H1 (cell line): ENCODE results near the gene GTF3C5.

Experiments used
- CHD1 ChIP-seq: IDR thresholded peaks from 2 replicates; pipeline ENCODE4 v1.6.1; 2012; ENCODE audit warnings: low read depth, low read length, improper control_type of control experiment
- EZH2 ChIP-seq: fragments of 200-600 bp; sonication (generic); IDR thresholded peaks from 2 replicates; pipeline ENCODE4 v1.7.1; 2012; ENCODE audit warnings: low read depth, mild to moderate bottlenecking, moderate library complexity, low read length, inconsistent platforms; ENCODE audit not compliant: severe bottlenecking
- FOSL1 ChIP-seq: IDR thresholded peaks from 2 replicates; pipeline ENCODE4 v1.6.1; 2011; ENCODE audit warnings: mild to moderate bottlenecking, low read depth, low read length, moderate library complexity; ENCODE audit not compliant: insufficient read depth
- HDAC6 ChIP-seq: IDR thresholded peaks from one replicate; pipeline ENCODE4 v1.7.1; 2012; ENCODE audit warnings: low read depth, mild to moderate bottlenecking, inconsistent platforms, low read length, moderate library complexity
- POLR2A ChIP-seq, 2 experiments: IDR thresholded peaks; 1 replicate in 1 of 2; 2 replicates in 1 of 2; pipeline ENCODE4 v1.6.1; 2011; ENCODE audit warnings: low read depth in 2 of 2, low read length in 2 of 2, mild to moderate bottlenecking in 2 of 2; ENCODE audit errors: control extremely low read depth in 1 of 2
- POLR2AphosphoS5 ChIP-seq: IDR thresholded peaks from 2 replicates; pipeline ENCODE4 v1.6.1; 2011; ENCODE audit warnings: low read depth, low read length
- SIN3A ChIP-seq, 2 experiments: IDR thresholded peaks in 1 of 2; conservative IDR thresholded peaks in 1 of 2; 2 replicates each; pipeline ENCODE4 v1.6.1; 2011 to 2012; ENCODE audit warnings: low read length in 2 of 2, improper control_type of control experiment in 1 of 2, low read depth in 1 of 2, mild to moderate bottlenecking in 1 of 2
- TEAD4 ChIP-seq: IDR thresholded peaks from 2 replicates; pipeline ENCODE4 v1.6.1; 2012; ENCODE audit warnings: low read depth, low read length, inconsistent platforms, mixed read lengths
- ZNF274 ChIP-seq: IDR thresholded peaks from 2 replicates; pipeline ENCODE4 v1.7.0; 2012; ENCODE audit warnings: low read length, borderline replicate concordance; ENCODE audit errors: extremely low read depth
- TF ChIP-seq, protein P1 (sequence below), 3 experiments: IDR thresholded peaks; 1 replicate in 2 of 3; 2 replicates in 1 of 3; pipeline versions ENCODE4 v1.5.1 to v1.6.1; 2011; ENCODE audit warnings: low read length in 3 of 3, mild to moderate bottlenecking in 3 of 3, inconsistent platforms in 2 of 3, low read depth in 1 of 3, moderate library complexity in 1 of 3; ENCODE audit not compliant: insufficient read depth in 1 of 3; ENCODE audit errors: control extremely low read depth in 1 of 3
- TF ChIP-seq, protein P2 (sequence below): IDR thresholded peaks from 2 replicates; pipeline ENCODE4 v1.6.1; 2012; ENCODE audit warnings: inconsistent platforms

GRCh38 chr9:133088146-133088750, 57.5 kb downstream of the GTF3C5 start:
- TF ChIP-seq, protein P1, sequence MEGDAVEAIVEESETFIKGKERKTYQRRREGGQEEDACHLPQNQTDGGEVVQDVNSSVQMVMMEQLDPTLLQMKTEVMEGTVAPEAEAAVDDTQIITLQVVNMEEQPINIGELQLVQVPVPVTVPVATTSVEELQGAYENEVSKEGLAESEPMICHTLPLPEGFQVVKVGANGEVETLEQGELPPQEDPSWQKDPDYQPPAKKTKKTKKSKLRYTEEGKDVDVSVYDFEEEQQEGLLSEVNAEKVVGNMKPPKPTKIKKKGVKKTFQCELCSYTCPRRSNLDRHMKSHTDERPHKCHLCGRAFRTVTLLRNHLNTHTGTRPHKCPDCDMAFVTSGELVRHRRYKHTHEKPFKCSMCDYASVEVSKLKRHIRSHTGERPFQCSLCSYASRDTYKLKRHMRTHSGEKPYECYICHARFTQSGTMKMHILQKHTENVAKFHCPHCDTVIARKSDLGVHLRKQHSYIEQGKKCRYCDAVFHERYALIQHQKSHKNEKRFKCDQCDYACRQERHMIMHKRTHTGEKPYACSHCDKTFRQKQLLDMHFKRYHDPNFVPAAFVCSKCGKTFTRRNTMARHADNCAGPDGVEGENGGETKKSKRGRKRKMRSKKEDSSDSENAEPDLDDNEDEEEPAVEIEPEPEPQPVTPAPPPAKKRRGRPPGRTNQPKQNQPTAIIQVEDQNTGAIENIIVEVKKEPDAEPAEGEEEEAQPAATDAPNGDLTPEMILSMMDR (IDR thresholded peaks at IDR 0.05; ENCODE audit: control extremely low read depth in 1 of 3, insufficient read depth in 1 of 3, low read depth in 1 of 3, low read length in 3 of 3), result no peak
- no peak for TF ChIP-seq CHD1
- TF ChIP-seq, protein P2, sequence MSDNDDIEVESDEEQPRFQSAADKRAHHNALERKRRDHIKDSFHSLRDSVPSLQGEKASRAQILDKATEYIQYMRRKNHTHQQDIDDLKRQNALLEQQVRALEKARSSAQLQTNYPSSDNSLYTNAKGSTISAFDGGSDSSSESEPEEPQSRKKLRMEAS, result no peak
- TF ChIP-seq POLR2AphosphoS5, result no peak
- no peak for TF ChIP-seq POLR2A (IDR thresholded peaks at IDR 0.05; ENCODE audit: control extremely low read depth in 1 of 2, low read depth in 2 of 2, low read length in 2 of 2)
- TF ChIP-seq SIN3A (conservative IDR thresholded peaks at IDR 0.05 in 1 of 2, IDR thresholded peaks at IDR 0.05 in 1 of 2; ENCODE audit: low read depth in 1 of 2, low read length in 2 of 2), result no peak
- TF ChIP-seq HDAC6, result no peak
- no peak for TF ChIP-seq EZH2
- no peak for TF ChIP-seq ZNF274
- no peak for TF ChIP-seq TEAD4
- no peak for TF ChIP-seq FOSL1
